Gastroesophageal sphincter (tissue), 4 donors: Measurements from ENCODE around the gene ZIM2. TPM values are rescaled to one million over a fixed set of nuclear protein-coding genes. Genes with fewer than 3 reads are reported as not detected.
A peak's percentile ranks its signal among the peaks of the same experiment; 100 is the strongest.

Experiments
- ATAC-seq: fragments of 150-250 bp; one replicate; pipeline ENCODE4 v1.9.1; 2016; ENCODE audit warnings: mild to moderate bottlenecking, moderate library complexity
- H3K27ac ChIP-seq, 4 donors: fragments of 200-600 bp; sonication (generic) in 3 of 4; 1 replicate in 3 of 4; 2 replicates in 1 of 4; pipeline ENCODE4 v1.5.1; 2016 to 2019
- H3K27me3 ChIP-seq: fragments of 200-600 bp; sonication (generic); one replicate; pipeline ENCODE4 v1.5.1; 2019
- H3K36me3 ChIP-seq, 2 donors: fragments of 200-600 bp; sonication (generic); one replicate each; pipeline ENCODE4 v1.5.1; 2019; ENCODE audit warnings: control low read depth in 1 of 2
- H3K4me1 ChIP-seq, 3 donors: fragments of 200-600 bp; sonication (generic); 1 replicate in 2 of 3; 2 replicates in 1 of 3; pipeline ENCODE4 v1.5.1; 2016 to 2019; ENCODE audit warnings: control low read depth in 2 of 3
- H3K4me3 ChIP-seq, 2 donors: fragments of 200-600 bp; sonication (generic); one replicate each; pipeline ENCODE4 v1.5.1; 2019; ENCODE audit warnings: mild to moderate bottlenecking in 1 of 2, moderate library complexity in 1 of 2
- H3K9me3 ChIP-seq, 3 donors: fragments of 200-600 bp; sonication (generic); one replicate each; pipeline ENCODE4 v1.5.1; 2017 to 2019; ENCODE audit warnings: control low read depth in 2 of 3
- CTCF ChIP-seq, 4 experiments: fragments of 200-600 bp in 2 of 4; fragments of 450-650 bp in 2 of 4; sonication (generic) in 1 of 4; IDR thresholded peaks; one replicate each; pipeline ENCODE4 v1.5.1; 2017 to 2019; ENCODE audit warnings: antibody characterized with exemption in 4 of 4, mild to moderate bottlenecking in 2 of 4, moderate library complexity in 2 of 4
- EP300 ChIP-seq: sonication (generic); formaldehyde crosslinking; IDR thresholded peaks from one replicate; pipeline ENCODE4 v1.6.1; 2017; ENCODE audit warnings: antibody characterized with exemption, mild to moderate bottlenecking
- POLR2A ChIP-seq, 2 donors: fragments of 450-650 bp; IDR thresholded peaks; one replicate each; pipeline ENCODE4 v1.6.1; 2017; ENCODE audit warnings: antibody characterized with exemption in 2 of 2, mild to moderate bottlenecking in 2 of 2, moderate library complexity in 1 of 2
- POLR2AphosphoS5 ChIP-seq: sonication (generic); formaldehyde crosslinking; IDR thresholded peaks from one replicate; pipeline ENCODE4 v1.6.1; 2017; ENCODE audit warnings: antibody characterized with exemption
- WGBS, 2 donors: methylation state at CpG; one replicate each; pipeline ENCODE4 v1.1.5; 2018; ENCODE audit warnings: low coverage in 1 of 2; 5-methylcytosine and 5-hydroxymethylcytosine counted together
- total RNA-seq, 4 donors: library from RNA; depleted of rRNA; stranded (reverse); fragments of >200 nt; gene quantifications; one replicate each; pipeline ENCODE4 v1.1.0, GENCODE V29; 2016

The ZIM2 gene
- 1 to 10 TPM in 1 of 4 donors, under 1 TPM in 3; 0.31 to 1.0 (median 0.39) TPM for total RNA-seq

- peak within 1 kb of the TSS; percentile 22 to 55 for H3K4me3 ChIP-seq
- H3K27ac ChIP-seq: peak within 1 kb of the TSS; percentile 16 to 94 (median 92)
- H3K9me3 ChIP-seq: peaks cover 0 to 5% (median 0%) of the 10 kb centered on the region in 3 donors
- no peaks in the 10 kb centered on the region for H3K27me3 ChIP-seq
- ATAC-seq: no peak
- TF ChIP-seq CTCF (IDR thresholded peaks at IDR 0.05) (no peak), POLR2AphosphoS5 (peak; percentile 59), EP300 (no peak), POLR2A (IDR thresholded peaks at IDR 0.05) (peak; percentile 39 to 49)
- H3K4me1 ChIP-seq: peaks cover 0 to 21% (median 0%) of the 10 kb centered on the region in 3 donors
- no peaks in the 10 kb centered on the region for H3K36me3 ChIP-seq
- 34 to 36% methylated on average over 7 to 12 of the region's 49 CpGs for WGBS, 2 donors
Measured at GRCh38 chr19:56840451-56841192, at the start of gene ZIM2, which contains the start of gene PEG3. ZIM2 (minus strand) TSS chr19:56840726; CDS start chr19:56824277, 16,449 bp downstream. PEG3 (minus strand) TSS chr19:56840726; CDS start chr19:56824655, 16,071 bp downstream.

- no peak for ATAC-seq
Measured at GRCh38 chr19:56885173-56885985, 44.9 kb upstream of the ZIM2 start.

GRCh38 chr19:56884441-56884840 lies 43.9 kb upstream of the ZIM2 start:
- TF ChIP-seq CTCF (IDR thresholded peaks at IDR 0.05) (no peak), POLR2A (IDR thresholded peaks at IDR 0.05) (no peak), EP300 (no peak), POLR2AphosphoS5 (no peak)
- no peak for ATAC-seq
- no peaks in the 10 kb centered on the region for H3K4me1 ChIP-seq
- H3K27me3 ChIP-seq: peaks cover 12% of the 10 kb centered on the region
- H3K36me3 ChIP-seq: no peaks in the 10 kb centered on the region
- WGBS, 2 donors: 65 to 78% methylated on average over 3 to 4 of the region's 5 CpGs
- H3K9me3 ChIP-seq: peaks cover 0 to 13% (median 0%) of the 10 kb centered on the region in 3 donors
- no peak overlapping the region for H3K4me3 ChIP-seq
- H3K27ac ChIP-seq: no peak overlapping the region

More at GRCh38 chr19:56885173-56885985, 44.9 kb upstream of the ZIM2 start:
- TF ChIP-seq POLR2AphosphoS5: no peak
- no peak for TF ChIP-seq POLR2A (IDR thresholded peaks at IDR 0.05)
- TF ChIP-seq EP300: no peak
- no peak for TF ChIP-seq CTCF (IDR thresholded peaks at IDR 0.05)
- Histone ChIP-seq H3K36me3 (no peaks in the 10 kb centered on the region), H3K9me3 (peaks cover 0 to 14% (median 0%) of the 10 kb centered on the region in 3 donors), H3K4me3 (no peak overlapping the region), H3K27me3 (peaks cover 12% of the 10 kb centered on the region), H3K4me1 (no peaks in the 10 kb centered on the region), H3K27ac (no peak overlapping the region)
- 44 to 45% methylated on average over 3 to 6 of the region's 14 CpGs for WGBS, 2 donors

- no peaks in the 10 kb centered on the region for H3K36me3 ChIP-seq
- WGBS, 2 donors: 66 to 93% methylated on average over 3 to 5 of the region's 5 CpGs
- TF ChIP-seq EP300: no peak
- TF ChIP-seq CTCF (IDR thresholded peaks at IDR 0.05): no peak
- no peak for TF ChIP-seq POLR2A (IDR thresholded peaks at IDR 0.05)
- no peak for TF ChIP-seq POLR2AphosphoS5
- peaks cover 12% of the 10 kb centered on the region for H3K27me3 ChIP-seq
- no peak overlapping the region for H3K4me3 ChIP-seq
- ATAC-seq: no peak
- H3K9me3 ChIP-seq: peaks cover 0 to 17% (median 0%) of the 10 kb centered on the region in 3 donors
- no peaks in the 10 kb centered on the region for H3K4me1 ChIP-seq
- no peak overlapping the region for H3K27ac ChIP-seq
Measured at GRCh38 chr19:56880592-56881190, 40.2 kb upstream of the ZIM2 start.
